GM19035 (cell line): Measurements from ENCODE around the gene TADA1.

Source experiments
- ATAC-seq: cut with Tn5 transposase; IDR thresholded peaks from one replicate; pipeline ENCODE4 v1.9.1; 2021; ENCODE audit not compliant: unreplicated experiment

TADA1 gene

GRCh38 chr1:166875734-166876539 is at the start of gene TADA1:
Gene TADA1, minus strand, starts transcription at chr1:166876264. Its CDS starts 31 bp downstream, at chr1:166876233.
- peak; percentile 87 for ATAC-seq

GRCh38 chr1:166924823-166925541 is 48.9 kb upstream of the TADA1 start:
- peak; percentile 75 for ATAC-seq

DNA sequence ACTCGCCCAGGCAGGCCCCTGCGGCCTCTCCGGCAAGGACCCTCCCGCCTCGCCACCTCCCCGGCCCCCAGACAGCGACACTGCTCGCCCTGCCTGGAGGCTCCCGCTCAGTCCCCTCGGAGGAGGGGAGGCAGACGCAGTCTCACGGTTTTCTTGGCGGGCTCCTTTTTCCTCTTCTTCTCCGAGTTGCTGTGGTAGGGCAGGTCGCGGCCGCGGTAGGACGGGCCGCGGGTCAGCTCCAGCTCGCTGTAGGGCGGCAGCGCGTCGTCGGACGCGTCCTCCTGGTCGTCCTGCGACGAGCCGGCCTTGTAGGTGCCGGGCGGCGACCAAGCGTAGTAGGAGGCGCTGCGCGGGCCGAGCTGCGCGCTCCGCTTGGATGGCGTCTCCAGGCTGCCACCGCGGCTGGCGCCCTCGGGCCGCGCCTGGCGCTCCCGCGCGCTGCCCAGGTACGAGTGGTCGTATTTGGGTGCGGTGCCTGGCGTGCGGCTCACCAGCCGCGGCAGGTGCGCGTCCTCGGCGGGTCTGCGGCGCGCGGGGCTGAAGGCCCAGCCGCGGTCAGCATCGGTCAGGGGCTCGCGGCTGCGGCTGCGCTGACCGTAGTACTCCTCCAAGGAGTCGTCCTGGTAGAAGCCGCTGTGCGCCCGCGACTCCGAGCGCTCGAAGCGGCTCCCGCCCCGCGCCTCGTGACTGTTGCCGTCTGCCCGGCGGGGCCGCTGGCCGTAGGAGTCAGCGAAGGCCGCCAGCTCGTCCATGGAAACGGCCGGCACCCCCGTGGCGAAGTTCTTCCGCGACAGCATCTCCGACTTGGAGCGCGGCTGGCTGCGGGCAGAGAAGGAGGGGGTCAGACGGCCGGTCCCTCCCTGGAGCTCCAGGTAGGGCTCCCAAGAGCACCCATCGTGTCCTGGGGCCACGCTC is 44.8 kb upstream of the TADA1 start:
- no peak for ATAC-seq

GRCh38 chr1:166918956-166919316 is 42.9 kb upstream of the TADA1 start:
- no peak for ATAC-seq

DNA sequence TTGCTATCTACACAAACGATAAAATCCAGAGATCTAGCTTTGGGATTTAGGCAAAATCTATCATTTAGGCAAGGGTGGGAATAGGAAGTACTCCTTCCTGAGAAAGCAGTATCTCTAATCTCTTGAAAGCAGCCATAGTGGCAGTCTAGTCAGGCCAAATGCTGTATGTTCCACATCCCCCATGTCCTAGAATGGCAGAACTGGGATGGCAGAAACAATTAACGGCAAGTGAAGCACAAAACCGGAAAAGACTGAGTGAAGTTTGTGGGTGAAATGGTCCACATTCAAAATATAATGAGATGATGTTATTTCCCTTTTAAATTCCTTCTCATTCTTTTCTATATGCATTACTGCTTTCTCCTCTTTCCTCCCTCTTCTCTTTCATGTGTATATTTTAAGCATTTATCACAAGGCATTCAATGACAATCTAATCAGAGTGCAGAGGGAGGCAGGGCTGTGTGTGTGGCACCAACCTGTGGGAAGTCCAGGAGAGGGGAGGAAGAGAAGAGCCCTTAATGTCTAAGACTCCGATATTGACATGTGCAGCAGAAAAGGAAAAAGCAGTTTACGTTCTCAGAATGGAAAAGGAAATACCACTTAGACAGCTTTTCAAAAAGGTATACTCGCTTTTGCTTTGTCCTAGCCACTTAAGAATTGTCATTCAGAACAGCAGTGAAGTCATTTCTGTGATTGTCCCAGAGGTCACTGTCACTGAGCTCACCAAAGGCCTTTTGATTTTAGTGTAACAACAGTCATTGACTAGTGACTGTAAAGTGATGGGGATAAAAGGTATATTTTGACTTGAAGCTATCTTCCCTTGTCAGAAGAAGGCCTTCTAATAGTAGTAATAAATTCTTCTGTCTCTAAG is 42.3 kb upstream of the TADA1 start:
- ATAC-seq, result no peak

DNA sequence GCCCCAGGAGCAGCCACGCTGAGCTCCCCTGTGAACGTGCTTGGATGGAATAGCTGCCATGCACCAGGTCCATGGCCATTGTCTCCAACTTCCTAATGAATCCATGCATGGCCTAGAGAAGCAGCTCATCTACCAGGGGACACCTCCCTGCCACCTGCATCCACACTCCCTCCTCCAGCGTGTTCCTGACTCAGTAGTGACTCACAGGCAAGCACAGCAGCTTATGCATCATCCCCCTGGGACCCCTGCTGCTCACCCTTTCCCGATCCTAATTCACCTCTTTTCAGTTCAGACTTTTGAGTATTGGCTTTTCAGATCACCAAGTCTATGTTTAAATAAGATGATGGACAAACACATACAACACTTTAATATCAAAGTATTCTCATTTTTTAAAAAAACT is 39.9 kb upstream of the TADA1 start:
- ATAC-seq, result no peak

DNA sequence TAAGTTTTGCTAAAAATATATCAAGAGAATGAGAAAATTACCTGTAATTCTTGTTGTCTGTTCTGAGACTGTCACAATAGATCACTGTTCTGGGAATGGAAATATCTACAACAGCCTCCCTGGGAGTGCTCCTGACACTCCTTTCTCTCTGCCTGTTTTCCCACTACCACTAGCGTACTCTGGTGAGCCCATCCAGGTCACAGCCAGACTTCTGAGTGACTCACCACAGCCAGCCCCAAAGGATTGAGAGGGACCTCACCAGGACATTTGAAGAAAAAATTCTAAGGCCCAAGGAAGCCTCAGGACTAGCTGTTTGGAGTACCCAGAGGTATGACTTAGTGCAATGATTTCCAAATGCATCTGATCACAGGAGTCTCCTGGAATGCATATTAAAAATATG is 39.0 kb upstream of the TADA1 start:
- ATAC-seq, result no peak

GRCh38 chr1:166914111-166914510 is 38.0 kb upstream of the TADA1 start:
- no peak for ATAC-seq

GRCh38 chr1:166911624-166912023 is 35.6 kb upstream of the TADA1 start:
- ATAC-seq, result no peak

DNA sequence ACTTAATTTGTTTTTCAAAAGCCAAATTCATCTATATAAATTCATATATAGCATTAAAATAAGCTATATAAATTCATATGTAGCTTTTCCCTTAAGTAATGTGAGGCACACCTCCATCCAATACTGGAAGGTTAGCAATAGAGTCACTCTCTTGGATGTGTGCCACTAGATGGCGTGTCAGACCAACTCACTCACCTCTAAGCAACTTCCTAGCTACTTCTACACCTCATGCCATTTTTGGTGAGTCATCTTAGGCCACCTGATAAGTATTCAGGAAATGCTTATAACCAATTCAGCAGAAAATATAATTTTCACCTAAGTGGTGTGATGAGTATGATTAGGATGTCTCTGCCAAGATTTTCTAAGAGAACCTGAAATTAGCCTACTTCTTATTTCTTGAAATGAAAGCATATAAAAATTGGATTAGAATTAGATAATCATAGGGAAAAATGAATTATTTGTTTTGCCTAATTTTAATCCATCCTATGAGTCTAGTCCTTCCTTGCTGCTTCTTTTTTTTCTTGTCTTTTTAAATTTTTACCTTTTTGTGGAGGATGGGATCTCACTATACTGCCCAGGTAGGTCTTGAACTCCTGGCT is 34.4 kb upstream of the TADA1 start:
- ATAC-seq, result peak; percentile 97

GRCh38 chr1:166908942-166909341 is 32.9 kb upstream of the TADA1 start:
- ATAC-seq, result no peak

DNA sequence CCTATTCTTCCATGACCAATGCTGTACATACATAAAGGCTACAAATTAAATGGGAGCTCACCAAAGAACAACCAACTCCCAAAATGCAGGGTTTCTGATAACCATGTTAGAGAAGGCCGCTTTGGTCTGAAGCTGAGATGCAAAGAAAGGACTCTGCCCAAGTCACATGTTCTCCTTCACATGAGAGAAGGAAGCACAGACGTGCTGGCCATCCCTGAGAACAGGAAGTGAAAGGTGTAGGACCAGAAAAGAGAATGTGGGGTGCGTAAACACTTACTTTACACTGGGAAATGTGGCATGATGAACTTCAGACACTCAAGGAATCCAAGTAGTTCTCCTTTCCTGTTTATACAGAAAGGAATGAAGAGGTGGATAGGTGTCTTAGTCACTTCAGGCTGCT is 31.7 kb upstream of the TADA1 start:
- ATAC-seq, result no peak

DNA sequence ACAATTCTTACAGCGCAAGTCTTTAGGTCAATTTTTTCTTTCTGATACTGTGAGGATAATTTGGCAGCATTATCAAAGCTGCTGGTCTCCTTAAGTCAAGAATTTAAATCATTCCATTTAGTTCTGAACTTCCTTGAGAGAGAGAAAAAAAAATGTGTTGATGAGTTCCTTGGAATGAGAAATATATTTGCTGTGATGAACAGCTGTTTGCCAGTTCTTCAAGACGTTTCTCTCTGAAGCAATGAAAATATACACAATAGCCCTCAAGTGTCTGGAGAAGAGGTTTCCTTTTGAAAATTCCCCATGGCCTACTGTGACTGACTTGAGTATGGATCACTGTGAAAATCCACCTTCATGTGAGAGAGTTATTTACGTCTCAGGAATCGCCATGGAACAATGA is 31.0 kb upstream of the TADA1 start:
- ATAC-seq, result no peak

- no peak for ATAC-seq
Measured at GRCh38 chr1:166906647-166907046, 30.6 kb upstream of the TADA1 start.

DNA sequence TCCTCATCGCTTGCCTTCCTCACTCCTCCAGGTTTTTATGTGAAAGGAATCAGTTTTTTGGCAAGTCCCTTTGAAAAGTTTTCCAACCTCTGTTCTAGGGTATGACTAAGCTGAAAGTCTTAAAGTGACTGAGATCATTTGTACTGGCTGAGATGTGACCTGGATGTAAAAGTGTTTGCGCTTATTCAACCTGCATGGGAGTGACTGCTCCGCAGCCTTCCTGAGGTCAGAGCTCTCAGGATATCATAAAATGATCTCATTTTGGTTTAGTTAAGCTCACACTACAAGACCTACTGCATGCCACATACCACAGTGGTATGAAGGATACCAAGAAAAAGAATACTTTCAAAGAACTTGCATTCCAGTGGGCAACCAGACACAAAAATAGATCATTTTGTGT is 29.8 kb upstream of the TADA1 start:
- ATAC-seq, result no peak

DNA sequence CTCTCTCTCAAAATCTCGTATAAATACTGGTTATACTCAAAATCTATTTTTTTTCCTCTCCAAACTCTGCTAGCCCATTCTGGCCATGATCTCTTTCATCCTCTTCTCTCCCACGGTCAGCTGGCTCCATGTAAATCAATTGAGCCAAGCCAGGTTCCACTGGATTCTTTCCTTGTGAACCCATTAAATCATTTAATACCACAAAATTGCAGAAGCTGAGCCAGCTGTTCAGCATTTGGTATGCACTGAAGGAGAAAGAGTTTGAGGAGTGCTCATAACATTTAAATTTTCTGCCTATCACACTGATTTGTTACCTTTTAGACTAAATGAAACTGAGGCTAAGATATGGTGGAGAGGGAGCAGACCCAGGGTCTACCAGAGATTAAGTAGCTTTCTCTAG is 29.1 kb upstream of the TADA1 start:
- ATAC-seq, result no peak

DNA sequence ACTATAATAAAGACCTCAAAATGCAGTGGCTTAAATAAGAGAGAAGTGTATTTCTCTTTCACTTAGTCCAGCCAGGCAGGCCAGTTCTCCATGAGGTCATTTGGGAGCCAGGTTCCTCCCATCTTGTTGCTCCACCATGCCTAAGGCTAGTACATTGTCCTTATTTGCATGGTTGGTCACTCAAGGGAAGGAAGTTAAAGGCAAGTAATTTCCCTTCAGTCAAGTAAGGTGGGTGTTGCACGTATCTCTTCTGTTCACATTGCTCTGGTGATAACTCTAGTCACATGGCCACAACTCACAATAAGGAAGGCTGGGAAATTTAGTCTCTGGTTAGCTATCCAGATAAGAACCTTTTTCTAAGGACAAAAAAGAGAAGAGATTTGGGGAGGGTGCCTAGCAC is 27.2 kb upstream of the TADA1 start:
- ATAC-seq, result no peak

- ATAC-seq, result no peak
Measured at GRCh38 chr1:166902279-166902678, 26.2 kb upstream of the TADA1 start.

DNA sequence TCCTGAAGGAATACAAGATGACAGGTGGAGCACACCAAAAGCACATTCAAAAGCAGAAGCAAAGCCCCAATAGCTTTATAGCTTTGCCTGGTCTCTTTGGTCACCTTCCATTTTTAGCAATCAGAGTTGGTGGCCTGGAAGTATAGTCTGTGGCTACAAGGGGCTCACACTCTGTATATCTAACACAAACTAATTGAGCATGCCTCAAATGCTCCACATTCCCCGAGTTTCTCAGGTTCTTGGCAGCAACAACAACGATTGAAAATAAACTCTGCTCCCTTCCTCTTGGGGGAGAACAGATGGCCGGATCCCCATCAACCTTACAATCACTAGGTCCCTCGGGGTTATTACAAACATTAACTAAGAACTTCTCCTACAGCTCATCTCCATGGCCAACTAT is 24.9 kb upstream of the TADA1 start:
- no peak for ATAC-seq

GRCh38 chr1:166899769-166900168 is 23.7 kb upstream of the TADA1 start:
- ATAC-seq, result no peak
